H9 (cell line): ENCODE measurements around the gene WDR20. TPM values are rescaled to one million over a fixed set of nuclear protein-coding genes. Genes with fewer than 3 reads are reported as not detected.

Experiments
- DNase-seq: peaks from one replicate; pipeline ENCODE4 v3.0.0-alpha.2; 2017
- H2AFZ ChIP-seq: one replicate; pipeline ENCODE4 v1.6.1; 2013; ENCODE audit warnings: mild to moderate bottlenecking, low read length, control low read depth, moderate library complexity
- H2AK5ac ChIP-seq: 2 replicates; pipeline ENCODE4 v1.6.1; 2013; ENCODE audit warnings: low read length, control low read depth, mixed read lengths; ENCODE audit not compliant: insufficient read length
- H2BK120ac ChIP-seq: one replicate; pipeline ENCODE4 v1.6.1; 2013; ENCODE audit warnings: low read depth, mild to moderate bottlenecking, low read length, control low read depth, inconsistent platforms; ENCODE audit not compliant: poor library complexity, severe bottlenecking
- H2BK12ac ChIP-seq: 2 replicates; pipeline ENCODE4 v1.6.1; 2013; ENCODE audit warnings: low read length, control low read depth, mixed read lengths, low read depth; ENCODE audit not compliant: insufficient read length
- H2BK15ac ChIP-seq: 2 replicates; pipeline ENCODE4 v1.6.1; 2013; ENCODE audit warnings: low read depth, low read length, control low read depth
- H2BK20ac ChIP-seq: one replicate; pipeline ENCODE4 v1.6.1; 2013; ENCODE audit warnings: low read depth, mild to moderate bottlenecking, low read length, control low read depth, inconsistent platforms; ENCODE audit not compliant: poor library complexity, severe bottlenecking
- H2BK5ac ChIP-seq: 2 replicates; pipeline ENCODE4 v1.6.1; 2013; ENCODE audit warnings: low read length, control low read depth, mixed read lengths; ENCODE audit not compliant: insufficient read length
- H3K14ac ChIP-seq: 2 replicates; pipeline ENCODE4 v1.6.1; 2013; ENCODE audit warnings: low read length, control low read depth; ENCODE audit not compliant: insufficient read depth
- H3K18ac ChIP-seq: 2 replicates; pipeline ENCODE4 v1.6.1; 2013; ENCODE audit warnings: low read depth, mild to moderate bottlenecking, mixed read lengths, low read length, control low read depth; ENCODE audit not compliant: insufficient read length
- H3K23ac ChIP-seq: 2 replicates; pipeline ENCODE4 v1.6.1; 2013; ENCODE audit warnings: low read length, control low read depth, mixed read lengths, low read depth; ENCODE audit not compliant: insufficient read length
- H3K23me2 ChIP-seq: 2 replicates; pipeline ENCODE4 v1.6.1; 2013; ENCODE audit warnings: low read depth, mild to moderate bottlenecking, mixed read lengths, low read length, control low read depth; ENCODE audit not compliant: insufficient read length, poor library complexity, severe bottlenecking
- H3K27ac ChIP-seq: 2 replicates; pipeline ENCODE4 v1.5.1; 2013; ENCODE audit warnings: low read length, control low read depth, mixed read lengths, low read depth; ENCODE audit not compliant: insufficient read length
- H3K27me3 ChIP-seq: 2 replicates; pipeline ENCODE4 v1.6.1; 2013; ENCODE audit warnings: low read length, control low read depth, inconsistent platforms; ENCODE audit not compliant: insufficient read depth
- H3K4ac ChIP-seq: 2 replicates; pipeline ENCODE4 v1.6.1; 2013; ENCODE audit warnings: low read depth, mild to moderate bottlenecking, control low read depth, inconsistent platforms, low read length, moderate library complexity
- H3K4me1 ChIP-seq: 2 replicates; pipeline ENCODE4 v1.6.1; 2013; ENCODE audit warnings: low read length, control low read depth, inconsistent platforms; ENCODE audit not compliant: insufficient read depth
- H3K4me2 ChIP-seq: 2 replicates; pipeline ENCODE4 v1.6.1; 2013; ENCODE audit warnings: low read length, control low read depth, mixed read lengths; ENCODE audit not compliant: insufficient read length, insufficient read depth
- H3K56ac ChIP-seq: 2 replicates; pipeline ENCODE4 v1.6.1; 2013; ENCODE audit warnings: low read depth, mild to moderate bottlenecking, mixed read lengths, low read length, control low read depth; ENCODE audit not compliant: insufficient read length
- H3K79me1 ChIP-seq: 2 replicates; pipeline ENCODE4 v1.6.1; 2013; ENCODE audit warnings: low read depth, mild to moderate bottlenecking, moderate library complexity, low read length, control low read depth, inconsistent platforms; ENCODE audit not compliant: insufficient read depth, poor library complexity, severe bottlenecking
- H3K79me2 ChIP-seq: 2 replicates; pipeline ENCODE4 v1.6.1; 2013; ENCODE audit warnings: low read length, control low read depth, inconsistent platforms; ENCODE audit not compliant: insufficient read depth
- H3K9ac ChIP-seq: 2 replicates; pipeline ENCODE4 v1.6.1; 2013; ENCODE audit warnings: low read length, control low read depth, mixed read lengths; ENCODE audit not compliant: insufficient read length; ENCODE audit errors: extremely low read depth
- H3K9me3 ChIP-seq: one replicate; pipeline ENCODE4 v1.6.1; 2013; ENCODE audit warnings: low read depth, low read length, inconsistent platforms; ENCODE audit not compliant: control insufficient read depth
- H3T11ph ChIP-seq: one replicate; pipeline ENCODE4 v1.6.1; 2013; ENCODE audit warnings: mild to moderate bottlenecking, low read length, control low read depth, inconsistent platforms
- H4K20me1 ChIP-seq: one replicate; pipeline ENCODE4 v1.6.1; 2013; ENCODE audit not compliant: control insufficient read depth, insufficient read length, insufficient read depth
- H4K5ac ChIP-seq: 2 replicates; pipeline ENCODE4 v1.6.1; 2013; ENCODE audit warnings: low read depth, mild to moderate bottlenecking, mixed read lengths, low read length, control low read depth; ENCODE audit not compliant: insufficient read length
- H4K8ac ChIP-seq: replicated peaks from 2 replicates; pipeline ENCODE4 v1.6.1; 2013; ENCODE audit warnings: low read length, control low read depth, mixed read lengths, low read depth; ENCODE audit not compliant: insufficient read length
- H4K91ac ChIP-seq: 2 replicates; pipeline ENCODE4 v1.6.1; 2013; ENCODE audit warnings: low read depth, mild to moderate bottlenecking, moderate library complexity, mixed read lengths, low read length, control low read depth; ENCODE audit not compliant: insufficient read length
- H3K27ac Mint-ChIP-seq, 3 experiments: 2 replicates in 2 of 3; 3 replicates in 1 of 3; pipeline ENCODE4 v1.8.0; 2020 to 2021; ENCODE audit warnings: mixed read lengths in 3 of 3, mild to moderate bottlenecking in 1 of 3, moderate library complexity in 1 of 3
- H3K27me3 Mint-ChIP-seq: 2 replicates; pipeline ENCODE4 v1.8.0; 2021; ENCODE audit warnings: low read depth, mild to moderate bottlenecking, moderate library complexity, mixed read lengths
- H3K36me3 Mint-ChIP-seq, 3 experiments: 2 replicates in 2 of 3; 3 replicates in 1 of 3; pipeline ENCODE4 v1.8.0; 2020 to 2021; ENCODE audit warnings: low read depth in 3 of 3, mixed read lengths in 3 of 3; ENCODE audit not compliant: insufficient read depth in 1 of 3
- H3K4me1 Mint-ChIP-seq, 2 experiments: 2 replicates each; pipeline ENCODE4 v1.8.0; 2020; ENCODE audit warnings: mixed read lengths in 2 of 2
- H3K4me3 Mint-ChIP-seq, 2 experiments: 2 replicates in 1 of 2; 3 replicates in 1 of 2; pipeline ENCODE4 v1.8.0; 2020 to 2021; ENCODE audit warnings: mild to moderate bottlenecking in 2 of 2, mixed read lengths in 2 of 2, moderate library complexity in 1 of 2
- H3K9me3 Mint-ChIP-seq, 2 experiments: 2 replicates in 1 of 2; 3 replicates in 1 of 2; pipeline ENCODE4 v1.8.0; 2020; ENCODE audit warnings: mild to moderate bottlenecking in 2 of 2, mixed read lengths in 2 of 2, moderate library complexity in 1 of 2
- CTCF ChIP-seq: fragments of 200-600 bp; sonication (generic); conservative IDR thresholded peaks from 3 replicates; pipeline ENCODE4 v1.8.0; 2021; ENCODE audit warnings: antibody characterized with exemption, mild to moderate bottlenecking
- WGBS: extraction: QIAGEN DNeasy Blood & Tissue Kit; methylation state at CpG from one replicate; pipeline ENCODE4 v1.1.7; 2013; ENCODE audit warnings: missing lambda C conversion rate, low lambda C conversion rate, mixed read lengths; ENCODE audit not compliant: insufficient read length; ENCODE audit errors: extremely low coverage; 5-methylcytosine and 5-hydroxymethylcytosine counted together
- total RNA-seq: library from RNA; stranded (reverse); gene quantifications from 2 replicates; pipeline ENCODE4 v1.2.1, GENCODE V29; 2021

Gene WDR20
- total RNA-seq, 1 experiment from 2014 or later: 31.6 TPM

GRCh38 chr14:102192840-102193502 lies 53.3 kb downstream of the WDR20 start:
- Mint-ChIP-seq H3K27me3 (no peaks in the 10 kb centered on the region), H3K27ac (peak overlapping the region in 2 of 3 experiments; percentile 31 to 65; a peak in 5 of 7 replicates), H3K4me3 (no peak overlapping the region; a peak in 1 of 5 replicates), H3K4me1 (peaks cover 29 to 31% of the 10 kb centered on the region in 2 experiments), H3K9me3 (no peaks in the 10 kb centered on the region), H3K36me3 (peaks cover 9 to 21% (median 14%) of the 10 kb centered on the region in 3 experiments; a peak in 6 of 7 replicates)
- no peaks in the 10 kb centered on the region for H3K23me2 ChIP-seq
- peaks cover 4% of the 10 kb centered on the region; the same call in 1 of the 2 replicates for H3K4me1 ChIP-seq
- no peak overlapping the region for H3K18ac ChIP-seq
- H3K9ac ChIP-seq: no peak overlapping the region
- no peak overlapping the region for H3K23ac ChIP-seq
- H4K20me1 ChIP-seq: no peaks in the 10 kb centered on the region
- H4K5ac ChIP-seq: no peak overlapping the region
- no peak overlapping the region for H2BK12ac ChIP-seq
- H3K4me2 ChIP-seq: no peak overlapping the region
- no peak overlapping the region for H3T11ph ChIP-seq
- no peaks in the 10 kb centered on the region for H3K9me3 ChIP-seq
- H2BK5ac ChIP-seq: no peak overlapping the region
- no peak overlapping the region for H3K56ac ChIP-seq
- H2AK5ac ChIP-seq: no peak overlapping the region
- WGBS: no CpG with 5 or more reads among the region's 13 CpGs
- H3K79me1 ChIP-seq: peaks cover 8% of the 10 kb centered on the region
- no peak overlapping the region for H4K8ac ChIP-seq
- H2BK120ac ChIP-seq: no peak overlapping the region
- TF ChIP-seq CTCF: no peak
- DNase-seq: no peak
- H4K91ac ChIP-seq: no peak overlapping the region
- no peak overlapping the region for H2BK20ac ChIP-seq
- no peak overlapping the region for H3K4ac ChIP-seq
- H2AFZ ChIP-seq: no peak overlapping the region
- H3K79me2 ChIP-seq: peaks cover 2% of the 10 kb centered on the region; the same call in 1 of the 2 replicates
- H3K14ac ChIP-seq: no peak overlapping the region
- no peak overlapping the region for H2BK15ac ChIP-seq
- no peak overlapping the region for H3K27ac ChIP-seq
- no peaks in the 10 kb centered on the region for H3K27me3 ChIP-seq
